Naive thymus-derived CD4-positive, alpha-beta T cell (primary cell): ENCODE measurements around the gene NRSN1. TPM values are rescaled to one million over a fixed set of nuclear protein-coding genes. Genes with fewer than 3 reads are reported as not detected.

Experiments
- ATAC-seq: fragments of 150-1000 bp; cut with Tn5 transposase; 2 replicates; pipeline ENCODE4 v1.10.0; 2021; ENCODE audit warnings: mild to moderate bottlenecking, moderate library complexity
- CTCF ChIA-PET: fragments of 350-600 bp; sonication (Branson Sonifier 250); formaldehyde crosslinking; loops from one replicate; lab custom pipeline; 2021; ENCODE audit warnings: antibody characterized with exemption; lab: Charles Lee
- POLR2A ChIA-PET: fragments of 350-600 bp; sonication (Branson Sonifier 250); formaldehyde crosslinking; loops from one replicate; lab custom pipeline; 2021; ENCODE audit warnings: antibody characterized with exemption, inconsistent platforms; lab: Charles Lee
- DNase-seq, 9 donors: peaks; one replicate each; pipeline versions ENCODE4 v3.0.0 to v3.0.0-alpha.2; 2020 to 2022; ENCODE audit warnings: mixed read lengths in 1 of 9
- H3K27ac ChIP-seq: one replicate; pipeline ENCODE4 v1.7.0; 2013; ENCODE audit warnings: mild to moderate bottlenecking, low read depth, low read length, moderate library complexity
- H3K27me3 ChIP-seq, 2 donors: one replicate each; pipeline ENCODE4 v1.7.0; 2013; ENCODE audit warnings: low read length in 2 of 2, mild to moderate bottlenecking in 2 of 2, moderate library complexity in 2 of 2; ENCODE audit not compliant: control insufficient read depth in 2 of 2, insufficient read depth in 2 of 2
- H3K36me3 ChIP-seq, 3 experiments: 1 replicate in 2 of 3; 2 replicates in 1 of 3; pipeline ENCODE4 v1.7.0; 2013; ENCODE audit warnings: low read length in 3 of 3, mild to moderate bottlenecking in 3 of 3, moderate library complexity in 1 of 3; ENCODE audit not compliant: insufficient read depth in 3 of 3, control insufficient read depth in 2 of 3
- H3K4me1 ChIP-seq, 2 donors: one replicate each; pipeline ENCODE4 v1.7.0; 2013; ENCODE audit warnings: low read length in 2 of 2, mild to moderate bottlenecking in 2 of 2, moderate library complexity in 1 of 2; ENCODE audit not compliant: control insufficient read depth in 2 of 2, insufficient read depth in 2 of 2
- H3K4me3 ChIP-seq: 2 replicates; pipeline ENCODE4 v1.7.0; 2013; ENCODE audit warnings: mild to moderate bottlenecking, low read length
- H3K9me3 ChIP-seq, 3 experiments: 1 replicate in 2 of 3; 2 replicates in 1 of 3; pipeline ENCODE4 v1.7.0; 2013; ENCODE audit warnings: low read length in 3 of 3; ENCODE audit not compliant: control insufficient read depth in 2 of 3
- H3K27ac Mint-ChIP-seq, 9 donors: one replicate each; pipeline ENCODE4 v1.8.0; 2020 to 2022; ENCODE audit warnings: mixed read lengths in 9 of 9, mild to moderate bottlenecking in 8 of 9, moderate library complexity in 5 of 9, inconsistent platforms in 2 of 9
- H3K27me3 Mint-ChIP-seq, 5 donors: one replicate each; pipeline ENCODE4 v1.8.0; 2021 to 2022; ENCODE audit warnings: mixed read lengths in 5 of 5, mild to moderate bottlenecking in 1 of 5
- H3K36me3 Mint-ChIP-seq, 5 donors: one replicate each; pipeline ENCODE4 v1.8.0; 2020 to 2022; ENCODE audit warnings: mixed read lengths in 5 of 5, mild to moderate bottlenecking in 3 of 5, inconsistent platforms in 1 of 5
- H3K4me1 Mint-ChIP-seq, 7 donors: one replicate each; pipeline ENCODE4 v1.8.0; 2020 to 2022; ENCODE audit warnings: mixed read lengths in 7 of 7, mild to moderate bottlenecking in 3 of 7, inconsistent platforms in 1 of 7
- H3K4me3 Mint-ChIP-seq, 10 donors: one replicate each; pipeline ENCODE4 v1.8.0; 2020 to 2022; ENCODE audit warnings: mild to moderate bottlenecking in 10 of 10, mixed read lengths in 10 of 10, moderate library complexity in 6 of 10, inconsistent platforms in 2 of 10
- H3K9me3 Mint-ChIP-seq, 11 donors: one replicate each; pipeline ENCODE4 v1.8.0; 2020 to 2022; ENCODE audit warnings: mixed read lengths in 11 of 11, mild to moderate bottlenecking in 4 of 11, inconsistent platforms in 1 of 11, moderate library complexity in 1 of 11
- intact Hi-C, 2 donors: fragments of 100-400 bp; cut with micrococcal nuclease; formaldehyde crosslinking; loops; one replicate each; pipeline ENCODE4 v1.15.1; 2023
- polyA plus RNA-seq, 2 donors: library from polyadenylated mRNA; unstranded; fragments of 300-500 nt; fragmentation: Illumina TruSeq; gene quantifications; one replicate each; pipeline ENCODE4 v1.2.3, GENCODE V29; 2021
- total RNA-seq, 6 experiments: library from RNA in 5 of 6; stranded (reverse) in 5 of 6; gene quantifications; 1 replicate in 5 of 6; 2 replicates in 1 of 6; pipeline ENCODE4 v1.2.3 and lab custom pipeline; 2021 to 2026

NRSN1 gene, protein sequence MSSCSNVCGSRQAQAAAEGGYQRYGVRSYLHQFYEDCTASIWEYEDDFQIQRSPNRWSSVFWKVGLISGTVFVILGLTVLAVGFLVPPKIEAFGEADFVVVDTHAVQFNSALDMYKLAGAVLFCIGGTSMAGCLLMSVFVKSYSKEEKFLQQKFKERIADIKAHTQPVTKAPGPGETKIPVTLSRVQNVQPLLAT
- total RNA-seq (not detected), polyA plus RNA-seq (not detected), total RNA-seq (lab: John Stamatoyannopoulos, UW) (not detected)

DNA sequence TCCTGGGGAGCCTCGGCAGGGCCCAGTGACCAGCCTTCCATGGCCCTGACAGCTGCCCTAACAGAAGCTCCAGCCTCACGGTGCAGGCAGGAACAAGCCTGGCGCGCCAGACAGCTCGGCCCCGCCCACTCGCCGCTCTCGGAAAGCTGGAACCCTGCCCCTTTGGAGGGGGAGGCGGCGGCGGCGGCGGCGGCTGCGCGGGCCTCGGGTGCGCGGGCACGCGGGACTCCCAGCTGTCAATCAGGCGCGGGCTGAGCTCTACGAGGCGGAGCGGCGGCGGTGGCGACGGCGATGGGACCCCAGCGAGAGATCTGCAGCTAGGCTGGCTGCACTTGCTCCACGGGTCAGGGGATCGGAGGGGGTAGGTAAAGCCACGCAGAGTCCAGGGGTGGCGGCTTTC is at the start of gene NRSN1:
TSS of gene NRSN1 (plus strand) at position 236 of the 400 bp plus-strand sequence. CDS start 8,113 bp downstream, outside the sequence.
- Histone ChIP-seq H3K9me3 (no peaks in the 10 kb centered on the region), H3K4me3 (no peak within 1 kb of the TSS), H3K27ac (no peak within 1 kb of the TSS), H3K27me3 (no peaks in the 10 kb centered on the region), H3K4me1 (no peaks in the 10 kb centered on the region), H3K36me3 (no peaks in the 10 kb centered on the region)
- Mint-ChIP-seq H3K36me3 (peaks cover 0 to 4% (median 0%) of the 10 kb centered on the region in 5 donors), H3K9me3 (peaks cover 0 to 17% (median 8%) of the 10 kb centered on the region in 11 donors), H3K27me3 (peaks cover 12 to 69% (median 42%) of the 10 kb centered on the region in 5 donors), H3K4me1 (peaks cover 0 to 5% (median 0%) of the 10 kb centered on the region in 7 donors), H3K4me3 (peak within 1 kb of the TSS in 4 of 10 donors; percentile 18 to 49 (median 34)), H3K27ac (peak within 1 kb of the TSS in 1 of 9 donors; percentile 23)
- ChIA-PET POLR2A (no interaction called here), CTCF (no interaction called here)
- no peak for ATAC-seq
- no peak for DNase-seq
- intact Hi-C loops, result no loop called here

DNA sequence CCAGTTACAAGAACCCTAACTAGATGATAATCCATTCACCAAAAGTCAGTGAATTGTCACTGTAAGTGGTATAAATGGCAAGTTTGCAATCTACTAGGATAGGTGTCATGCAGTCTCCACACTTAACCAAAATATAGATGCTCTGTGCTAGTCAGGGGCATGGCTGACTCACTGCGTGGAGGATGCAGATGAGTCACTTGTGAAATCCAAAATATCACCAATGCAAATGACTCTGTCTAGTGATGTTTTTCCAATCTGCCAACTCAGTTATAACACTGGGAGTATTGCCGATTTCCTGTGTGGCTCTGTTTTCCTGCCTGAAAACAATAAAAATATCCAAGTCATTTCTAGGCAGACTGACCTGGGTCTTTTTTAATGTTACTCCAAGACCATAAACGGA is 47.8 kb upstream of the NRSN1 start:
- no peaks in the 10 kb centered on the region for H3K9me3 ChIP-seq
- intact Hi-C loops, result no loop called here
- no peak overlapping the region for H3K4me3 ChIP-seq
- Mint-ChIP-seq H3K4me3 (no peak overlapping the region), H3K36me3 (peaks cover 0 to 3% (median 0%) of the 10 kb centered on the region in 5 donors), H3K27me3 (peaks cover 0 to 16% (median 10%) of the 10 kb centered on the region in 5 donors), H3K9me3 (peaks cover 2 to 13% (median 6%) of the 10 kb centered on the region in 11 donors), H3K4me1 (no peaks in the 10 kb centered on the region), H3K27ac (no peak overlapping the region)
- no peaks in the 10 kb centered on the region for H3K36me3 ChIP-seq
- ChIA-PET CTCF (no interaction called here), POLR2A (no interaction called here)
- H3K4me1 ChIP-seq, result no peaks in the 10 kb centered on the region
- no peaks in the 10 kb centered on the region for H3K27me3 ChIP-seq
- no peak for DNase-seq
- no peak for ATAC-seq
- H3K27ac ChIP-seq, result no peak overlapping the region

DNA sequence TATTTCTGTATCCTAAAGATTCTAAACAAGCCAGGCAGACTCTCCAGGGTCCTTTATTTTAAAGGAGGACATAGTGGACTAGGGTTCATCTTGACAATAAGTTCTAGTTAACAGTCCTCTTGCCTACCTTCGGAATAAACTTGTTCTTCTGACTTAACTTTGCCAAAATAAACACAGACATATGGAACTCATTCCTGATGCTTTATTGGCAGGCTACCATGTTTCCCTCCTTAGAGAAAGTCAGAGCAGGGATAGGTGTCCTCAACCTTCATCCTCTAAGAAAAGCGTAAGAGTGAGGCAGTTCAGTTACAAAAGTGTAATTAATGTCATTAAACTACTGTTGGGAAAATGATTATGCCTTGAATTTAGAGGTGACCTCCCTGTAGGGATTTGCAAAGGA is 46.9 kb upstream of the NRSN1 start:
- CTCF ChIA-PET, result no interaction called here
- intact Hi-C loops, result no loop called here

DNA sequence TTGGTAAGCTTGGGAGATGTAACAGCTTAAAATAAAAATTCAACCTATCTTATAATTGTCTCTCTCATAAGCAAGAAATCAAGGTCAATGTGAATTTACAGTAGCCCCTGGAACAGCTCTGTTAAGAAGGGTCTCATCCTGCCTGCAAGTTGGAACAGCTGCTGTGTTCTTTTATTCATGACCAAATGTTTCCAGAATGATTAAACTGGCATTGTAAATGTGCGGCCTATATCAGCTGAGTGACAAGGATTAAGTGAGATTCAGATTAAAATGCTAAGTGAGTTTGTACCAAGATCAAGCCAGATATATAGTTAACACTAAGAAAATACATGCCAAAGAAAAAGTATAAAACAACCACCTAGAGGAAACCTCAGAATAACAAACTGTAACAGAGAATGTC is 45.3 kb upstream of the NRSN1 start:
- H3K9me3 ChIP-seq, result no peaks in the 10 kb centered on the region
- H3K36me3 ChIP-seq, result no peaks in the 10 kb centered on the region
- H3K27me3 Mint-ChIP-seq, result peaks cover 0 to 16% (median 10%) of the 10 kb centered on the region in 5 donors
- no peaks in the 10 kb centered on the region for H3K4me1 Mint-ChIP-seq
- H3K36me3 Mint-ChIP-seq, result peaks cover 0 to 3% (median 0%) of the 10 kb centered on the region in 5 donors
- ChIA-PET POLR2A (no interaction called here), CTCF (no interaction called here)
- no peak overlapping the region for H3K4me3 ChIP-seq
- H3K4me3 Mint-ChIP-seq, result no peak overlapping the region
- no peaks in the 10 kb centered on the region for H3K4me1 ChIP-seq
- ATAC-seq (no peak), DNase-seq (no peak)
- intact Hi-C loops, result no loop called here
- H3K27me3 ChIP-seq, result no peaks in the 10 kb centered on the region
- H3K27ac ChIP-seq, result no peak overlapping the region
- H3K27ac Mint-ChIP-seq, result no peak overlapping the region
- peaks cover 2 to 13% (median 7%) of the 10 kb centered on the region in 11 donors for H3K9me3 Mint-ChIP-seq

More for the DNA sequence above, 46.9 kb upstream of the NRSN1 start:
- H3K4me3 Mint-ChIP-seq, result no peak overlapping the region
- Histone ChIP-seq H3K9me3 (no peaks in the 10 kb centered on the region), H3K27me3 (no peaks in the 10 kb centered on the region), H3K27ac (no peak overlapping the region), H3K4me3 (no peak overlapping the region), H3K4me1 (no peaks in the 10 kb centered on the region), H3K36me3 (no peaks in the 10 kb centered on the region)
- H3K27me3 Mint-ChIP-seq, result peaks cover 0 to 16% (median 10%) of the 10 kb centered on the region in 5 donors
- ATAC-seq (no peak), DNase-seq (no peak)
- peaks cover 0 to 3% (median 0%) of the 10 kb centered on the region in 5 donors for H3K36me3 Mint-ChIP-seq
- no peak overlapping the region for H3K27ac Mint-ChIP-seq
- peaks cover 2 to 13% (median 7%) of the 10 kb centered on the region in 11 donors for H3K9me3 Mint-ChIP-seq
- H3K4me1 Mint-ChIP-seq, result no peaks in the 10 kb centered on the region
- POLR2A ChIA-PET, result no interaction called here

DNA sequence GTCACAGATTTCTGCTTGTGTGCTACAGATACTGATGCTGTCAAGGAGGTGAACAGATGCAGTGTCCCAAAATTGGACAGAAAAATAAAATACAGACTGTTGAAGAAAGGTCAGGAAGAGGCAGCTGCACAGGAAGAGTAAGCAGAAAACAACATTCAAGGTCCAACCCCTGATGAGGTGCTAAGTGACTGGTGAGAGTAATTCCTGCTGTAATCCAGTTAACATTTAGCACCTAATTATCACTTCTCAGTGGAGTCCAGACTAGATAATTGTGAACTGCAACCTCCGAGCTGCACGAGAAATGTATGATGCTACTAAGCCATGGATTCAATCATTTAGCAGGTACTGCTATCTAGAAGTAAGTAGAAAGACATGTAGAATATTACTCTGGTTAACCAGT is 36.3 kb upstream of the NRSN1 start:
- H3K27me3 ChIP-seq, result no peaks in the 10 kb centered on the region
- no peaks in the 10 kb centered on the region for H3K4me1 Mint-ChIP-seq

DNA sequence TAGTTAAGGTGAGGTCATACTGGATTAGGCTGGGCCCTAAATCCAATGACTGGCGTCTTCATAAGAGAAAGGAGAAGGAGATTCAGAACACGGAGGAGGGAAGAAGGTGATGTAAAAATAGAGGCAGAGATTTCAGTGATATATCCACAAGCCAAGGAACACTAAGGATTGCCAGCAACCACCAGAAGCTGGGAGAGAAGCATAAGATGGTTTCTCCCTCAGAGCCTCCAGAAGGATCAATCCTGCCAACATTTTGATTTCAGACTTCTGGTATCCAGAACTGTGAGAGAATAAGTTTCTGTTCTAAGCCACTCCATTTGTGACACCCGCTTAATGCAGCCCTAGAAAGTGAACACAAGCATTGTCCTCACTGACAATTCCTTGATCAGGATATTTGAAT is 33.6 kb upstream of the NRSN1 start:
- H3K4me1 Mint-ChIP-seq, result peaks cover 0 to 1% (median 0%) of the 10 kb centered on the region in 7 donors

More for the DNA sequence above, 36.3 kb upstream of the NRSN1 start:
- intact Hi-C loops, result no loop called here
- Mint-ChIP-seq H3K27ac (no peak overlapping the region), H3K4me3 (no peak overlapping the region), H3K36me3 (no peaks in the 10 kb centered on the region), H3K9me3 (peaks cover 0 to 5% (median 0%) of the 10 kb centered on the region in 11 donors), H3K27me3 (peaks cover 0 to 9% (median 0%) of the 10 kb centered on the region in 5 donors)
- Histone ChIP-seq H3K36me3 (no peaks in the 10 kb centered on the region), H3K4me1 (no peaks in the 10 kb centered on the region), H3K27ac (no peak overlapping the region), H3K9me3 (no peaks in the 10 kb centered on the region), H3K4me3 (no peak overlapping the region)
- ChIA-PET CTCF (no interaction called here), POLR2A (no interaction called here)
- DNase-seq (no peak), ATAC-seq (no peak)

DNA sequence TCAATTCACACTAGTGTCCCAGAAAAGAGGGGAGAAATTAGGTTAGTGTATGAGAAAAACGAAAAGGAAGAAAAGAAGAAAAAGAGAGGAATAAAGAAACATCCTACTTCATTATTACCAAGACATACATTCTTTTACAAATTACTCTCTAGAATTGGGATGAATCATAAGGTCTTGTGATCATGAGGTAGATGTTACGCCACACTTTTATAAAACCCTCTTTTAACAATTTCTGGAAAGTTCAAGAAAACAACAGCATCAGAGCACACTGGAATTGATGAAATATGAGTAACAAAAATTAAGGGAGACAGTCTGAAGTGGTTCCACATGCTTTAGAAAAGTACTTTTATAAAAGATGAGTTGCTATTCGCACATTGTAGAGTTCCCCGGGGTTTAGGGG is 32.6 kb upstream of the NRSN1 start:
- ChIA-PET POLR2A (no interaction called here), CTCF (no interaction called here)
- H3K4me1 ChIP-seq, result no peaks in the 10 kb centered on the region
- Mint-ChIP-seq H3K27ac (no peak overlapping the region), H3K36me3 (no peaks in the 10 kb centered on the region), H3K4me3 (no peak overlapping the region), H3K9me3 (peaks cover 0 to 6% (median 2%) of the 10 kb centered on the region in 11 donors), H3K27me3 (peaks cover 0 to 20% (median 14%) of the 10 kb centered on the region in 5 donors), H3K4me1 (peaks cover 0 to 1% (median 0%) of the 10 kb centered on the region in 7 donors)
- no peaks in the 10 kb centered on the region for H3K36me3 ChIP-seq
- H3K4me3 ChIP-seq, result no peak overlapping the region
- H3K27ac ChIP-seq, result no peak overlapping the region
- ATAC-seq, result no peak
- H3K9me3 ChIP-seq, result no peaks in the 10 kb centered on the region
- no peak for DNase-seq
- intact Hi-C loops, result no loop called here
- H3K27me3 ChIP-seq, result peaks cover 0 to 5% of the 10 kb centered on the region in 2 donors

More for the DNA sequence above, 33.6 kb upstream of the NRSN1 start:
- POLR2A ChIA-PET, result no interaction called here
- CTCF ChIA-PET, result no interaction called here
- H3K9me3 Mint-ChIP-seq, result peaks cover 0 to 6% (median 2%) of the 10 kb centered on the region in 11 donors
- no peak for DNase-seq
- H3K9me3 ChIP-seq, result no peaks in the 10 kb centered on the region
- no peak for ATAC-seq
- no peak overlapping the region for H3K27ac ChIP-seq
- no peaks in the 10 kb centered on the region for H3K36me3 Mint-ChIP-seq
- H3K27ac Mint-ChIP-seq, result no peak overlapping the region
- no peak overlapping the region for H3K4me3 Mint-ChIP-seq
- no peaks in the 10 kb centered on the region for H3K4me1 ChIP-seq
- H3K27me3 Mint-ChIP-seq, result peaks cover 0 to 19% (median 9%) of the 10 kb centered on the region in 5 donors
- no peaks in the 10 kb centered on the region for H3K36me3 ChIP-seq
- peaks cover 0 to 5% of the 10 kb centered on the region in 2 donors for H3K27me3 ChIP-seq
- no peak overlapping the region for H3K4me3 ChIP-seq
- intact Hi-C loops, result no loop called here
